CD4-positive, alpha-beta T cell treated with Interleukin-17A for 4 hours (primary cell): ENCODE results near the gene HSH2D.

Source experiments
- DNase-seq: peaks from one replicate; pipeline ENCODE4 v3.0.0-alpha.2; 2020; ENCODE audit warnings: mixed read lengths

Gene HSH2D

DNA sequence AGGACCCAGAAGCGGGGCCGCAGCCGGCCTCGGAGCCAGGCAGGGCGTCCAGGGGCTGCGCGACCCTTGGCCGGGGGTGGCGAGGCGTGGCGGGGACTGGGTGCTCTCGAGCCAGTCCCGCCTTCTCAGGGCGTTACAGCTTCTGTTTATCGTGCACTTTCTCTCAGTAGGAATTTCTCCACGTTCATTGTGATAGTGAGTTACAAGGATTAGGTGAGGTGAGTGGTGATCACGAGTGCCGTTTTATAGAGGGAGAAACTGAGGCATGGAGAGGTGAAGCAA lies 54.8 kb downstream of the HSH2D start:
- no peak for DNase-seq

GRCh38 chr19:16199275-16199932 lies 55.9 kb downstream of the HSH2D start:
- no peak for DNase-seq

DNA sequence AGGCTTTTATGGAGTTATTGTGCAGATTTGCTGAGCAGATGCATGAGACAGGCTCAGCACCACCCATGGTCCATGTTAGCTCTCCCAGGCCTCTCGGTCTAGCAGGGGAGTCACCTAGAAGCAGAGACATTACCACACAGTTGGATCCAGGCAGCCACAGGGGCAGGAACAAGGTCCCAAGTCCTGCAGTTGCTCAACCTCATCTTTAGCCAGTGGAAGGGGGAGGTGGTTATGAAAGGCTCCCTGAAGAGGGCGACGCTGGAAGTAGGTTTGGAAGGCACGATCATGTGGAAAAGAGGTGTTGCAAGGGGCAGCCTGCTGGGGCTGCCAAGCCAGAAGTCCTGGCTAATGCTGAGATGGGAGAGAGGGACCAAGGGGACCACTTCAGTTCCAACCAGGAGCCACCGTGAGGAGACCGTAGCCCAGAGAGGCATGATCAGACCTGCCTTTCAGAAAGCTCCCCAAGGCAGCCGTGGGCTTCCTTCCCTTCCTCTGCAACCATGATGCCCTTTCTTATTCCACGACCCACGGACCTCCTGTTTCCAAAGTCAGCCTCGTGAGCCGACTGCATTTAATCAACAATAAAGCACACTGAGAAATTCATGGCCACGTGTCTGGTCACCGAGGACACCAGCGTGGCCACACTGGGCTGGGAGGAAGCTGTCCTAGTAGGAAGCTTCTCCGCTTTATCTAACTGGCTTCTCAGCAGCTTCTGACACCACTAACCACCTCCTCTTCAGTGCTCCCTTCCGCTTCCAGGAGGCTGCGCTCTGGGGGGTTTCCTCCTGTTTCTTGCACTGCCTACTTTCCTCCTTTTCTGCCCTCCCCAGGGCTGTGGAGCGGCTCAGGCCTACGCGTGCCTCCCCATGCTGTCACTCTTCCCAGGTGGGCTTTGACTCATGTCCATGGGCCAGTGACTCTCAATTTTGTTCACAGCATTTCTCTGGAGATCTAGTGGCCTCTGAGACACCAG lies 56.8 kb downstream of the HSH2D start:
- no peak for DNase-seq

- no peak for DNase-seq
Observed at GRCh38 chr19:16201011-16201391, 57.5 kb downstream of the HSH2D start.

GRCh38 chr19:16202320-16203255 lies 59.1 kb downstream of the HSH2D start:
- DNase-seq: no peak

- no peak for DNase-seq
Observed at GRCh38 chr19:16203256-16204004, 59.9 kb downstream of the HSH2D start.

GRCh38 chr19:16204005-16204294 lies 60.5 kb downstream of the HSH2D start:
- no peak for DNase-seq

- DNase-seq: no peak
Observed at GRCh38 chr19:16205205-16206045, 61.9 kb downstream of the HSH2D start.

DNA sequence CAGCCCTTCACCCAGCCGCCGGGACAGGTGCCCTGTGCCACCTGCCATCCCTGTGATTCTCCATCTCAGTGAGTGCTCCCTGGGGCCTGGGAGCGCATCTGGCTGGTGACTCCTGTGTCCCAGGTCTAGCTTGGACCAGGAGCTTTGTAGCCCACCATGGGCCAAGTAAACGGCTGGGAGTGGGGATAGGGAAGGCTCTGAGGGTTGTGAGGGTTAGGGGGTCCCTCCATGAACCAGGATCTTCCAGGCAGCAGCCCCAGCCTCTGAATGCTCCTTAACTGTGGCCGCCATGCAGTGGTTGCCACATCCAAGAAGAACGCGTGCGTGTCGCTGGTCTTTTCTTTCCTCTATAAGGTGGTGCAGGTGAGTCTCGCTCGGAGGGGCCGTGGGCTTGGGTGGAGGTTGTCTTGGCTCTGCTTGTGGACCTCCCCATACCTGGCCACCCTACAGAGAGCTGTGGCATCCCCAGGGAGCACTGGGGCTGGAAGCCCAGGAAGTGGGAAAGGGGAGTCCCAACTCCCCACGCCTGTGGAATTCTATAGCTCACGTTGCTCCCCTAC lies 62.6 kb downstream of the HSH2D start:
- DNase-seq: no peak

GRCh38 chr19:16206637-16207036 lies 63.2 kb downstream of the HSH2D start:
- no peak for DNase-seq

GRCh38 chr19:16207063-16207462 lies 63.6 kb downstream of the HSH2D start:
- DNase-seq: no peak

DNA sequence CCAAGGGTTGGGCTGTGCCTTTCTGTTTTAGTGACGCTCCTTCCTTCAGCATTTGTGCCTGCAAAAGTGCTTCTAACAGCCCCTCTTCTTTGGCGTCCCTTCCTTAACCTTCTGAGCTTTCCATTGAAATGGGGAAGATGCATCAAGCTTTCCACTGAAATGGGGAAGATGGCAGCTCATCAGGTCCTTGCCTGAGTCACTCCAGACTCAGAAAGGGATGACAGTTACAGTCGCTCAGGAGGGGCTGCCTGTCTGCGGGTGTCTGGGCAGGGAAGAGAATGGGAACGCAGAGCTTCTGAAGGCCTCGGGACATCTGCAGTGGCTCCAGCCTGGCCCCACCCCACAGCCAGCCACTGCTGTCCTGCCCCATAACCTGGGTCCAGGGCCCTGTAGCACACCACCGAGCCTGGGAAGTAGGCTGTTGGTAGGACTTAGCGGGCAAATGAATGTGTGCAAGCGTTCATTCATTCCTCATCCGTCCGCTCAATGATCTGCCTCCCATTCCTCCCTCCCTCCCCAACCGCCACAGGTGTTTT lies 64.1 kb downstream of the HSH2D start:
- DNase-seq: no peak
